GM18868 (cell line): ENCODE measurements around the gene HRAS.

Experiments used
- ATAC-seq: cut with Tn5 transposase; IDR thresholded peaks from one replicate; pipeline ENCODE4 v1.9.1; 2021; ENCODE audit warnings: mild to moderate bottlenecking, moderate library complexity; ENCODE audit not compliant: unreplicated experiment

The HRAS gene

GRCh38 chr11:567629-568292 lies 32.4 kb upstream of the HRAS start:
- no peak for ATAC-seq

GRCh38 chr11:567011-567628 lies 31.7 kb upstream of the HRAS start:
- no peak for ATAC-seq

GRCh38 chr11:565921-566509 lies 30.6 kb upstream of the HRAS start:
- no peak for ATAC-seq

GRCh38 chr11:563812-564578 lies 28.6 kb upstream of the HRAS start:
- ATAC-seq: no peak

- ATAC-seq: no peak
These were observed 27.9 kb upstream of the HRAS start for GRCh38 chr11:563066-563811.

GRCh38 chr11:562046-562645 lies 26.8 kb upstream of the HRAS start:
- no peak for ATAC-seq

GRCh38 chr11:561148-562003 lies 26.0 kb upstream of the HRAS start:
- peak; percentile 20 for ATAC-seq

- peak; percentile 85 for ATAC-seq
These were observed 25.1 kb upstream of the HRAS start, which contains the start of the genes LMNTD2 and RASSF7 for GRCh38 chr11:560305-561147. Gene LMNTD2 (minus strand): TSS chr11:560738. CDS start chr11:560716, 22 bp downstream. Gene RASSF7 (plus strand): TSS chr11:560970. CDS start chr11:561769, 799 bp downstream.

- no peak for ATAC-seq
These were observed 24.4 kb upstream of the HRAS start for GRCh38 chr11:559712-560304.

- ATAC-seq: no peak
These were observed 23.7 kb upstream of the HRAS start for GRCh38 chr11:559020-559620.

- ATAC-seq: no peak
These were observed 23.1 kb upstream of the HRAS start for GRCh38 chr11:558503-558902.

- no peak for ATAC-seq
These were observed 22.2 kb upstream of the HRAS start for GRCh38 chr11:557328-558132.

GRCh38 chr11:556662-557256 lies 21.4 kb upstream of the HRAS start:
- no peak for ATAC-seq

GRCh38 chr11:555780-556661 lies 20.6 kb upstream of the HRAS start:
- ATAC-seq: no peak

- ATAC-seq: no peak
These were observed 19.9 kb upstream of the HRAS start for GRCh38 chr11:555227-555779.
